ENCODE measurements around the gene ARMCX4.
"Not testable (repeated sequence)": the region's sequence is repeated elsewhere in the genome, so short reads cannot be mapped to it uniquely, and the experiment has no call there.

The ARMCX4 gene

GRCh38 chrX:101484135-101484534 is 1.1 kb upstream of the ARMCX4 start:
- no peaks in the 10 kb centered on the region for H3K4me1 ChIP-seq (ENCODE audit: control insufficient read depth, insufficient read depth, low read length, unreplicated experiment)

GRCh38 chrX:101488796-101489195 is 3.5 kb downstream of the ARMCX4 start:
- no peak overlapping the region for H2AFZ ChIP-seq (ENCODE audit: low read length, unreplicated experiment)
- H3K4me3 ChIP-seq (ENCODE audit: low read depth, low read length): no peak overlapping the region
- H3K36me3 ChIP-seq (ENCODE audit: insufficient read depth, low read length): no peaks in the 10 kb centered on the region
- no peaks in the 10 kb centered on the region for H3K79me2 ChIP-seq (ENCODE audit: control insufficient read depth, insufficient read depth, low read length, unreplicated experiment)
- H3K27ac ChIP-seq (ENCODE audit: low read depth, low read length): no peak overlapping the region
- H3K27me3 ChIP-seq (ENCODE audit: insufficient read depth, low read length): no peaks in the 10 kb centered on the region
- H3K4me1 ChIP-seq (ENCODE audit: control insufficient read depth, insufficient read depth, low read length, unreplicated experiment): no peaks in the 10 kb centered on the region

More at GRCh38 chrX:101484135-101484534, 1.1 kb upstream of the ARMCX4 start:
- H3K27ac ChIP-seq (ENCODE audit: low read depth, low read length): no peak overlapping the region
- no peak overlapping the region for H3K4me3 ChIP-seq (ENCODE audit: low read depth, low read length)
- H2AFZ ChIP-seq (ENCODE audit: low read length, unreplicated experiment): no peak overlapping the region
- no peaks in the 10 kb centered on the region for H3K36me3 ChIP-seq (ENCODE audit: insufficient read depth, low read length)
- no peaks in the 10 kb centered on the region for H3K79me2 ChIP-seq (ENCODE audit: control insufficient read depth, insufficient read depth, low read length, unreplicated experiment)
- no peaks in the 10 kb centered on the region for H3K27me3 ChIP-seq (ENCODE audit: insufficient read depth, low read length)

- no peak overlapping the region for H3K4me3 ChIP-seq (ENCODE audit: low read depth, low read length)
- no peak overlapping the region for H3K27ac ChIP-seq (ENCODE audit: low read depth, low read length)
- no peaks in the 10 kb centered on the region for H3K36me3 ChIP-seq (ENCODE audit: insufficient read depth, low read length)
- no peaks in the 10 kb centered on the region for H3K4me1 ChIP-seq (ENCODE audit: control insufficient read depth, insufficient read depth, low read length, unreplicated experiment)
- H3K27me3 ChIP-seq (ENCODE audit: insufficient read depth, low read length): no peaks in the 10 kb centered on the region
- no peak overlapping the region for H2AFZ ChIP-seq (ENCODE audit: low read length, unreplicated experiment)
- no peaks in the 10 kb centered on the region for H3K79me2 ChIP-seq (ENCODE audit: control insufficient read depth, insufficient read depth, low read length, unreplicated experiment)
Observed at GRCh38 chrX:101491943-101492342, 6.7 kb downstream of the ARMCX4 start.

GRCh38 chrX:101493225-101493624 is 8.0 kb downstream of the ARMCX4 start:
- H2AFZ ChIP-seq (ENCODE audit: low read length, unreplicated experiment): no peak overlapping the region
- H3K27me3 ChIP-seq (ENCODE audit: insufficient read depth, low read length): no peaks in the 10 kb centered on the region
- H3K4me1 ChIP-seq (ENCODE audit: control insufficient read depth, insufficient read depth, low read length, unreplicated experiment): no peaks in the 10 kb centered on the region
- no peak overlapping the region for H3K27ac ChIP-seq (ENCODE audit: low read depth, low read length)
- H3K36me3 ChIP-seq (ENCODE audit: insufficient read depth, low read length): no peaks in the 10 kb centered on the region
- no peaks in the 10 kb centered on the region for H3K79me2 ChIP-seq (ENCODE audit: control insufficient read depth, insufficient read depth, low read length, unreplicated experiment)
- no peak overlapping the region for H3K4me3 ChIP-seq (ENCODE audit: low read depth, low read length)

- not testable (repeated sequence) for H3K36me3 ChIP-seq (ENCODE audit: insufficient read depth, low read length); H3K27ac ChIP-seq (ENCODE audit: low read depth, low read length); H3K79me2 ChIP-seq (ENCODE audit: control insufficient read depth, insufficient read depth, low read length, unreplicated experiment); H2AFZ ChIP-seq (ENCODE audit: low read length, unreplicated experiment); H3K27me3 ChIP-seq (ENCODE audit: insufficient read depth, low read length); H3K4me3 ChIP-seq (ENCODE audit: low read depth, low read length); H3K4me1 ChIP-seq (ENCODE audit: control insufficient read depth, insufficient read depth, low read length, unreplicated experiment)
Observed at GRCh38 chrX:101502929-101503328, 17.7 kb downstream of the ARMCX4 start.

- H3K79me2 ChIP-seq (ENCODE audit: control insufficient read depth, insufficient read depth, low read length, unreplicated experiment): no peaks in the 10 kb centered on the region
- H3K27ac ChIP-seq (ENCODE audit: low read depth, low read length): no peak overlapping the region
- no peak overlapping the region for H2AFZ ChIP-seq (ENCODE audit: low read length, unreplicated experiment)
- H3K4me3 ChIP-seq (ENCODE audit: low read depth, low read length): no peak overlapping the region
- H3K4me1 ChIP-seq (ENCODE audit: control insufficient read depth, insufficient read depth, low read length, unreplicated experiment): no peaks in the 10 kb centered on the region
- H3K36me3 ChIP-seq (ENCODE audit: insufficient read depth, low read length): no peaks in the 10 kb centered on the region
- H3K27me3 ChIP-seq (ENCODE audit: insufficient read depth, low read length): no peaks in the 10 kb centered on the region
Observed at GRCh38 chrX:101507372-101507771, 22.1 kb downstream of the ARMCX4 start.

- Histone ChIP-seq H3K27ac (ENCODE audit: low read depth, low read length) (no peak overlapping the region), H3K4me1 (ENCODE audit: control insufficient read depth, insufficient read depth, low read length, unreplicated experiment) (no peaks in the 10 kb centered on the region), H3K79me2 (ENCODE audit: control insufficient read depth, insufficient read depth, low read length, unreplicated experiment) (no peaks in the 10 kb centered on the region), H3K36me3 (ENCODE audit: insufficient read depth, low read length) (no peaks in the 10 kb centered on the region), H3K4me3 (ENCODE audit: low read depth, low read length) (no peak overlapping the region), H3K27me3 (ENCODE audit: insufficient read depth, low read length) (no peaks in the 10 kb centered on the region), H2AFZ (ENCODE audit: low read length, unreplicated experiment) (no peak overlapping the region)
Observed at GRCh38 chrX:101507986-101508385, 22.7 kb downstream of the ARMCX4 start.

- H2AFZ ChIP-seq (ENCODE audit: low read length, unreplicated experiment): no peak overlapping the region
- H3K4me3 ChIP-seq (ENCODE audit: low read depth, low read length): no peak overlapping the region
- H3K79me2 ChIP-seq (ENCODE audit: control insufficient read depth, insufficient read depth, low read length, unreplicated experiment): no peaks in the 10 kb centered on the region
- no peaks in the 10 kb centered on the region for H3K27me3 ChIP-seq (ENCODE audit: insufficient read depth, low read length)
- no peaks in the 10 kb centered on the region for H3K36me3 ChIP-seq (ENCODE audit: insufficient read depth, low read length)
- no peaks in the 10 kb centered on the region for H3K4me1 ChIP-seq (ENCODE audit: control insufficient read depth, insufficient read depth, low read length, unreplicated experiment)
- H3K27ac ChIP-seq (ENCODE audit: low read depth, low read length): no peak overlapping the region
Observed at GRCh38 chrX:101530944-101531343, 45.7 kb downstream of the ARMCX4 start.

Measured in ACC112 (cell line).